Transverse colon (tissue), 4 donors: Measurements from ENCODE around the gene GPR55.

Experiments
- CTCF ChIP-seq, 5 experiments: fragments of 200-600 bp in 3 of 5; fragments of 450-650 bp in 2 of 5; sonication (generic) in 3 of 5; IDR thresholded peaks; 1 replicate in 2 of 5; 2 replicates in 3 of 5; pipeline ENCODE4 v1.5.1; 2016 to 2017; ENCODE audit warnings: antibody characterized with exemption in 5 of 5, inconsistent platforms in 3 of 5, mild to moderate bottlenecking in 2 of 5, moderate library complexity in 1 of 5
- EP300 ChIP-seq: sonication (generic); formaldehyde crosslinking; IDR thresholded peaks from one replicate; pipeline ENCODE4 v1.6.1; 2017; ENCODE audit warnings: antibody characterized with exemption, low read depth
- POLR2A ChIP-seq: fragments of 450-650 bp; IDR thresholded peaks from one replicate; pipeline ENCODE4 v1.6.1; 2016; ENCODE audit warnings: antibody characterized with exemption, mild to moderate bottlenecking, moderate library complexity
- POLR2AphosphoS5 ChIP-seq, 3 donors: sonication (generic); formaldehyde crosslinking; IDR thresholded peaks; one replicate each; pipeline ENCODE4 v1.6.1; 2016; ENCODE audit warnings: antibody characterized with exemption in 3 of 3

- TF ChIP-seq EP300 (no peak), CTCF (IDR thresholded peaks at IDR 0.05) (no peak), POLR2A (no peak), POLR2AphosphoS5 (IDR thresholded peaks at IDR 0.05) (no peak)
Measured at GRCh38 chr2:230890646-230891045, 34.4 kb downstream of the GPR55 start.
